Activated CD4-positive, alpha-beta T cell treated with anti-CD3 and anti-CD28 coated beads, Interleukin-2, amount 50 U/mL, for 4 hours (primary cell): Measurements from ENCODE around the gene PBX2.
A peak's percentile ranks its signal among the peaks of the same experiment; 100 is the strongest.

Source experiments
- DNase-seq, 2 experiments: peaks; one replicate each; pipeline ENCODE4 v3.0.0-alpha.2; 2020

The PBX2 gene

DNA sequence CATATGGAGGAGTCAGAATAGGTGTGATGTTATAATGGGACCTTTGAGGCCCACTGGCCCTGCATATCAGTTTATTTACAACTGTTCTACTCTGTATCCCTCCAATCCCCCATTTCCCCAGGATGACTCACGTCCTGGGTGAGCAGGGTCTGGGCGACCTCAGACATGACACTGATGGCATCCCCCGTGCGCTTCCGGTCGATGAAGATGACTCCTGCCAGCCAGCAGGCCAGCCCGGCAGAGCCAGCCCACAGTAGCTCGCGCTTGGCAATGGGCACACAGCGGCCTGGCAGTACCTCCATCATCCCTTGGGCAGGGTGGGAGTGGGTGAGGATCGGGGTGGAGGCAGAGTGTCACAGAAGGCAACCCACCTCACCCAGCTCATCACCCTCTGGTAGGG is 19.7 kb downstream of the PBX2 start:
- DNase-seq: no peak

GRCh38 chr6:32168807-32169591 is 21.0 kb downstream of the PBX2 start:
- DNase-seq: no peak

- DNase-seq: no peak
These were observed 21.7 kb downstream of the PBX2 start for GRCh38 chr6:32168350-32168749.

GRCh38 chr6:32167761-32168262 is 22.2 kb downstream of the PBX2 start:
- no peak for DNase-seq

DNA sequence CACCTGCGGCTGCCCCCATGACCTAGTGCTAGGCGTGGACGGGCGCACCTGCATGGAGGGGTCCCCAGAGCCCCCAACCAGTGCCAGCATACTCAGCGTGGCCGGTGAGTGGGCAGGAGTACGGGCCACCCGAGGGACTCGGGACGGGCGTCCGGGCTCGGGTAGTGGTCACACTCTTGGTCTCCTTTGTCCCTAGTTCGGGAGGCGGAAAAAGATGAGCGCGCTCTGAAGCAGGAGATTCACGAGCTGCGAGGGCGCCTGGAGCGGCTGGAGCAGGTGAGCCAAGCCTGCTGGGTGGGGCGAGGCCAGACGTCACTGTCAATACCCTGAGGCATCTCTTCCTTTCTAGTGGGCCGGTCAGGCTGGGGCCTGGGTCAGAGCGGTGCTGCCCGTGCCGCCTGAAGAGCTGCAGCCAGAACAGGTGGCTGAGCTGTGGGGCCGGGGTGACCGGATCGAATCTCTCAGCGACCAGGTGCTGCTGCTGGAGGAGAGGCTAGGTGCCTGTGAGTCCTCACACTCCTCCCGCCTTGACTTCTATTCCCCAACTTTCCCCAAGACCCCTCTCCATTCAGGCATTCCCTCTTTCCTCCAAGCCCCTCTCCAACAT is 22.7 kb downstream of the PBX2 start:
- DNase-seq: no peak

GRCh38 chr6:32166411-32167061 is 23.5 kb downstream of the PBX2 start:
- no peak for DNase-seq

DNA sequence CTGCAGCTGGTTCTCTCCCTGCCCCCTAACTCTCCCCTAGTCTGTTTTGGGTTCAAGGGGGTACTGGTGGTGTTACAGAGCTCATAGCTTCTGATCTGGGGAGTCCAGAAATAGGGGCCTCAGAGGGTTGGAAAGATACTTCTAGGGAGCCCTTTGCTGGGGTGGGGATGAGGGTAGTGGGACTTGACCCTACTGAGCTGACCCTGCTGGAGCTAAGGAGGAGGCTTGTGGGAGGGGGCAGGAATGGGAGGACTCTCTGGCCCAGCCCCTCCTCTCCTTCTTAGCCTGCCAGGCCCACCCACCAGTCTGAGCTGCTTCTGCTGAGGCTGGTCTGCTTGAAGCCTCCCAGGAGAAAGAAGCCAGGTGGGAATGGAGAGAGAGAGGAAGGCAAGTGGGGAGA is 25.7 kb downstream of the PBX2 start, which contains the start of gene EGFL8:
EGFL8 (plus strand) TSS at position 301 of the 400 bp plus-strand sequence. CDS start 1,571 bp downstream, outside the sequence.
- no peak for DNase-seq

GRCh38 chr6:32163559-32164258 is 26.3 kb downstream of the PBX2 start:
- no peak for DNase-seq

GRCh38 chr6:32158052-32158451 is 31.9 kb downstream of the PBX2 start:
- DNase-seq: no peak

DNA sequence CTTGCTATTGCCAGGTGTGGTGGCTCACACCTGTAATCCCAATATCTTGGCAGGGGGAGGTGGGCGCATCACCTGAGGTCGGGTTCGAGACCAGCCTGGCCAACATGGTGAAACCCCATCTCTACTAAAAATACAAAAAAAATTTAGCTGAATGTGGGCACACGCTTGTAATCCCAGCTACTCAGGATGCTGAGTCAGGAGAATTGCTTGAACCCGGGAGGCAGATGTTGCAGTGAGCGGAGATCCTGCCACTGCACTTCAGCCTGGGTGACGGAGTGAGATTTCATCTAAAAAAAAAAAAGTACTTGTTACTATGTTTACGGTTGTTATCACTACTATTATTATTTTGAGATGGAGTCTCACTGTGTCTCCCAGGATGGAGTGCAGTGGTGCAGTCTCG is 33.1 kb downstream of the PBX2 start:
- DNase-seq: no peak

DNA sequence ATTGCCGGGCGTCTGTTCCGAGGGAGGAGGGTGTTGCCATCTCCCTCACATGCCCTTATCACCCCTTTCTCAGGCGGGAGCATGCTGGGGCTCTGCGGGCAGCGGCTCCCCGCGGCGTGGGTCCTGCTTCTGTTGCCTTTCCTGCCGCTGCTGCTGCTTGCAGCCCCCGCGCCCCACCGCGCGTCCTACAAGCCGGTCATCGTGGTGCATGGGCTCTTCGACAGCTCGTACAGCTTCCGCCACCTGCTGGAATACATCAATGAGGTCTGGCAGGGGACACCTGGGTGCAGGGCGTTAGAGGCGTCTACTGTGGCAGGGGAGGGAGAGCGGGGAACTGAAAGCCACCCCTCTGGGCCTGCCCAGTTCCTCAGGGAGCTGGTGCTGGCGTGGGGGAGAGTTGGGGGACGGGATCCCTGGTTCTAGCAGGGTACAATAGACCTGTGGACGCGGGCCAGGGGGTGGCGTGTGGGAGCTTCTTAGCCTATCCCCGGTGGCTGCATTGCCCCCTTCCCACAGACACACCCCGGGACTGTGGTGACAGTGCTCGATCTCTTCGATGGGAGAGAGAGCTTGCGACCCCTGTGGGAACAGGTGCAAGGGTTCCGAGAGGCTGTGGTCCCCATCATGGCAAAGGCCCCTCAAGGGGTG is 35.4 kb downstream of the PBX2 start:
- DNase-seq: peak; percentile 44 to 49

GRCh38 chr6:32153564-32154513 is 36.2 kb downstream of the PBX2 start, which contains the start of gene PPT2:
Gene PPT2 (plus strand): TSS chr6:32154141. CDS start chr6:32154595, 454 bp downstream.
- DNase-seq: peak; percentile 54 to 55

GRCh38 chr6:32152769-32153563 is 37.0 kb downstream of the PBX2 start:
- DNase-seq: no peak

GRCh38 chr6:32151863-32152768 is 37.9 kb downstream of the PBX2 start, which contains the start of gene PRRT1:
Gene PRRT1 (minus strand): TSS chr6:32151939. CDS start chr6:32151827, 112 bp downstream.
- DNase-seq: no peak

GRCh38 chr6:32151181-32151862 is 38.7 kb downstream of the PBX2 start:
- no peak for DNase-seq

DNA sequence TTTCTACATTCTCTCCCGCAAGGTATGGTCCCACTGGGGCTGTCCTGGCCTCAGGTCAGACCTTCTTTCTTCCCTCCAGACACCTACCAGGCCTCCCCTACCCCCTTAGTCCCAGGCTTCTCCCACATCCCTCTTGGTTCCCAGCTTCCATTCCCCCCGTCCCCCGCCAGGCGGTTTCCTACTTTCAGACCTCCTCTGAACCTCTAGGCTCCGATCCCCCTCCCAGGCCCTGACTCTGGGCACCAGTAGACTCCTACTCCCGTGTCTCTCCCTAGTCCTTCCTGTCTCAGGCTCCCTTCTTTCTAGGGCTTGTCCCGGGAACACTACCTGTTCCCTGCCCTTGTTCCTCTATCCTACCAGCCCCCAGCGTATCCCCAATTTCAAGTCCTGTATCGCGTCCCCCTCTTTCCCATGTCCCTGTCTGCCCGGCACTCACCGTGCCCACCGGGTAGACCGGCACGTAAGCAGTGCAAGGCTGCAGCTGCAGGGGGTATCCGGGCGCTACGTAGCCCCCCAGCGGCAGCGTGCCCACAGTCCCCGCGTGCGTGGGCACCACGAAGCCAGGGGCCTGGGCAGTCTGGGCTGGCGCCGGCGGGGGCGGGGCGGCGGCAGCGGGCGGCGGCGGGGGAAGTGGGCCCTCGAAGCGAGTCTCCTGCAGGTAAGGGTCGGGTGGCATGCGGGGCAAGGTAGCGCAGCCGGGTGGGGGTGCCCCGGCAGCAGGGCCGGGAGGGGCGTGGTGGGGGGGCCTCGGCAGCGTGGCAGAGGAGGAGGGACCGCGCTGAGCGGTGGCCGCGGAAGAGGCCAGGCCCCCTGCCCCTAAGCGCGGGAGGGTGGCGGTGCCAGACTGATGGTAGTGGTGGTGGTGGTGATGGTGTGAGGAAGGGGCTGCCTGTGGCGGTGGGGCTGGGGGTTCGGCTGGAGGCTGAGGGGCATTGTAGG is 39.8 kb downstream of the PBX2 start:
- DNase-seq: no peak

GRCh38 chr6:32149092-32149755 is 40.8 kb downstream of the PBX2 start:
- no peak for DNase-seq
